LNCAP (cell line): ENCODE measurements around the gene ALPP.

Experiments
- CTCF ChIP-seq: fragments of 450-650 bp; IDR thresholded peaks from 2 replicates; pipeline ENCODE4 v1.5.1; 2017; ENCODE audit warnings: mild to moderate bottlenecking

The ALPP gene

DNA sequence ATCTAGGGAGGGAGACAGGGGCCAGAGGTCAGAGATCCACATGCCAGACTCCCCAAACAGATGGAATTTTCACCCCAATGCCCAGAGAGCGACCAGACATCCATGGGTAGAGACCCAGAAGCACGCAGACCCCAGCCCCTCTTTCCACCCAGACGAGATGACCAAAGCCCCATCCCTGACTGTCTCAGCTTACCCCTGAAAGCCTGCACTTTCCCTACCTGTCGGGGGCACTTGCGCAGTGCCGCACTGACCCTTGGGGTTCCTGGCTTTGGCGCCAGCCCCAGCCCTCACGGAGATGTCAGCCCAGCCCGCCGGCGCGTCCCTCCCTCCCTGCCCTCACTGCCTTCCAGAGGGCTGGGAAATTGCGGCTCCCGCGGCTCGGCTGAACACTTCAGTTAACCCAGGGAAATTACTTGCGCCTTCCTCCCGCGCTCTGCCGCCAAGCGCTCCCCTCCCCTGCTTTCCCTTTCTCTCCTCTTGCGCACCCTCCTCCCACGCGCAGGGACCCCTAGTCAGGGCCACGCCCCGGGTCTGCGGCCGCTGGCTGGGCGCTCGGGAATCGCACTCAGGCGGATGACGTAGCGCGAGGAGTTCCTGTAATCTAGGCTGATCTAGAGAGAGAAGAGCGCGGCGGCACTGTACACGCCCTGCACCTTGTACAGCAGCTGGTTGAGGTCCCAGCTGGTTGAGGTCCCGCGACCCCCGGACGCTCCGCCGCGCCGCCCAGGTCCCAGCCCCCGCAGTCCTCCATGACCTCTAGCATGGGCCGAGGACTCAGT is 40.1 kb downstream of the ALPP start:
- TF ChIP-seq CTCF, result no peak

- TF ChIP-seq CTCF, result no peak
These were observed 40.9 kb downstream of the ALPP start for GRCh38 chr2:232419245-232420072.

GRCh38 chr2:232420073-232420454 is 41.5 kb downstream of the ALPP start:
- no peak for TF ChIP-seq CTCF

- no peak; the same call in 1 of the 2 replicates for TF ChIP-seq CTCF
These were observed 42.1 kb downstream of the ALPP start for GRCh38 chr2:232420463-232421188.

DNA sequence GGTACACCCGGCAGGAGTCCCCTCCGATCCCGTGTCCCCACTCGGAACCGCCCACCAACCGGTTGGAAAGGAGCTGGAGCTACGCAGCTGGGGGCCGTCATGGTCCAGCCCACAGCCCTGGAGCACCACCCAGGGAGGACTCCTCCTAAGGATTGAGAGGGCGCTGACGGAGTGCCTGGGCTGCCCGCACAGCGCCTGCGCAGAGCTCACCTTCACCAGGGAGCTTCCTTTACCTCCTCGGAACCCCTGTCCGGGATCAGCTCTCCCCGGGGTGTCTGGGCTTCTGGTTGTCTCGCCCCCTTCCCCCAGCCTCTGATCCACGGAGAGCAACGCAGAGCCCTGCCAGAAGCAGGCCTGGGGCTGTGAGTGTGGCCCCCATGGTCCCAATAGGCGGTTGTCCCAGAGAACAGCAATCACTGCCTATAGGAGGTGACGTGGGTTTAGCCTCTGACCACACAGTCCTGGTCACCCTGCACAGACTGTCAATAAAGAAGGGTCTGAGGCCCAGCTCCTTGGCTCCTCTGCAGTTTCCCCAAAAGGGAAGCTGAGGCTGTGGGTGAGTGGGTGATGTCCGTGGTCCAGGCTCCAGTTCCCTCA is 42.7 kb downstream of the ALPP start:
- TF ChIP-seq CTCF, result no peak

- TF ChIP-seq CTCF, result no peak
These were observed 43.5 kb downstream of the ALPP start for GRCh38 chr2:232422051-232422450.
